ENCODE results near the gene TAF6L. TPM values are rescaled to one million over a fixed set of nuclear protein-coding genes. Genes with fewer than 3 reads are reported as not detected.
"Not testable (repeated sequence)": the region's sequence is repeated elsewhere in the genome, so short reads cannot be mapped to it uniquely, and the experiment has no call there.

The TAF6L gene
- total RNA-seq, 1 donor from 2014 or later = 40.2 TPM

DNA sequence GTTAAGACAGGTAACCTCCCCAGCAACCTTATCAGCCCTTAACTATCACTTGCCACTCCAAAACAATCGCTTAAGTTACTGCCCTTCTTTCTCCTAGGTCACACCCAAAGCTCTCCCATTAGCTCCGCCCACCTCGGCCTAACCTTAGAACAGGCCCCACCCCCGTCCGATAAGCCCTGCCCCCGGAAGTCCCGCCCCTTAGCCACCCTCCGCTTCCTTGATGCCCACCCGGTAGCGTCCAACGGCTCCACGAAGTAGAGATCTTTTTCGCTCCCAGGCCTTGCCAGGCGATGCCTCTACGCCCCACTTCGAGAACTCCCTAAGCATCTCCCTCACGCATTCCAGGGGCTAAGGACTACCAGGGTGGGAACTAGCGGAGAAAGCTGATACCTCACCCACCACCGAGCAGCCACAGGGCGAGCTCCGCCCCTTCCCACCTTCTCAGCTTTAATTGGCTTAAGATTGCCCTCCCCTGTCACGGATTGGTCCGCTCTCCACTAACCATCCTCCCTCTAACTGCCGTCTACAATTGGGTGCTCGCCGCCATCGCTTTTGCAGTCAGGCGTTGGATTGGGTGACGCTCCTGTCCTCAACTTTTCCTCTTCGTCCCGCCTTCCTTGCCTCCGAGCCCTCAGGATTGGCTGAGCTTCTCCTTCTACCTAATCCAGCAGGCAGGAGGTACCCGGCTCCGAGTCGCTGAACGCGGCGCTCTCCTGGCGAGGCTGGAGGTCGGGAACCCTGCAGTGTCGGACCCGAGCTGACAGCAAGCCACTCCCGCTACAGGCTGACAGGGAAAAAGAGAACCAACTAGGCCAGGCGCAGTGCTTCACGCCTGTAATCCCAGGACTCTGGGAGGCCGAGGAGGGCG lies 17.2 kb upstream of the TAF6L start, which contains the start of gene ZBTB3:
TSS of gene ZBTB3 (minus strand) at position 425 of the 868 bp plus-strand sequence. CDS start 496 bp downstream, outside the sequence.
- peaks cover 7% of the 10 kb centered on the region for H3K36me3 Mint-ChIP-seq
- DNase-seq (ENCODE audit: low spot score in 2 of 2, unreplicated experiment in 2 of 2) = peak; percentile 92 to 93
- H3K27me3 Mint-ChIP-seq (ENCODE audit: low read depth) = no peaks in the 10 kb centered on the region
- no peaks in the 10 kb centered on the region for H3K9me3 Mint-ChIP-seq
- peak within 1 kb of the TSS; percentile 97 for H3K27ac Mint-ChIP-seq
- TF ChIP-seq, protein P1, sequence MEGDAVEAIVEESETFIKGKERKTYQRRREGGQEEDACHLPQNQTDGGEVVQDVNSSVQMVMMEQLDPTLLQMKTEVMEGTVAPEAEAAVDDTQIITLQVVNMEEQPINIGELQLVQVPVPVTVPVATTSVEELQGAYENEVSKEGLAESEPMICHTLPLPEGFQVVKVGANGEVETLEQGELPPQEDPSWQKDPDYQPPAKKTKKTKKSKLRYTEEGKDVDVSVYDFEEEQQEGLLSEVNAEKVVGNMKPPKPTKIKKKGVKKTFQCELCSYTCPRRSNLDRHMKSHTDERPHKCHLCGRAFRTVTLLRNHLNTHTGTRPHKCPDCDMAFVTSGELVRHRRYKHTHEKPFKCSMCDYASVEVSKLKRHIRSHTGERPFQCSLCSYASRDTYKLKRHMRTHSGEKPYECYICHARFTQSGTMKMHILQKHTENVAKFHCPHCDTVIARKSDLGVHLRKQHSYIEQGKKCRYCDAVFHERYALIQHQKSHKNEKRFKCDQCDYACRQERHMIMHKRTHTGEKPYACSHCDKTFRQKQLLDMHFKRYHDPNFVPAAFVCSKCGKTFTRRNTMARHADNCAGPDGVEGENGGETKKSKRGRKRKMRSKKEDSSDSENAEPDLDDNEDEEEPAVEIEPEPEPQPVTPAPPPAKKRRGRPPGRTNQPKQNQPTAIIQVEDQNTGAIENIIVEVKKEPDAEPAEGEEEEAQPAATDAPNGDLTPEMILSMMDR (IDR thresholded peaks at IDR 0.05; ENCODE audit: unreplicated experiment) = no peak
- H3K4me1 Mint-ChIP-seq = peaks cover 13% of the 10 kb centered on the region
- H3K4me3 Mint-ChIP-seq = peak within 1 kb of the TSS; percentile 97

DNA sequence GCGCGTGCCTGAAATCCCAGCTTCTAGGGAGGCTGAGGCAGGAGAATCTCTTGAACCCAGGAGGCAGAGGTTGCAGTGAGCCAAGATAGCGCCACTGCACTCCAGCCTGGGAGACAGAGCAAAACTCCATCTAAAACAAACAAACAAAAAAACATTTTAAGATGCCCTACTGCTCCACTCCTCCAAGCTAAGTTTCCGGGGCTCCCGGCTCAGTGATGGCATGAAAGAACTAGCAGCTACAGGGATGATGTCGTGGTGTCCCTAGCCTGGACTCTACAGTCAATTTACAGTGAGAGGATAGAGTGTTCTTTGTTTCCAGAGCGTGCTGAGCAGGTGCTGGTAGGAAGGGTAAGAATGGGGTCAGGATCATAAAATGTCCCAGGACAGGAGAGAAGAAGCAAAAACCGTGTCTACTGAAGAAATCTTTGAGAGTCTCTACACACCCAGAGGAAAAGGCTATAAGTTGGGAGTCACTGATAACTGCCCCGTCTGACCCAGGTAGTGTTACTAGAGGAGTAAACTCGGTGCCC lies 16.0 kb upstream of the TAF6L start:
- Mint-ChIP-seq H3K4me3 (peak overlapping the region; percentile 97), H3K36me3 (peaks cover 5% of the 10 kb centered on the region), H3K27me3 (ENCODE audit: low read depth) (no peaks in the 10 kb centered on the region), H3K9me3 (no peaks in the 10 kb centered on the region), H3K4me1 (peaks cover 10% of the 10 kb centered on the region), H3K27ac (peak overlapping the region; percentile 48)
- TF ChIP-seq, protein P1 (IDR thresholded peaks at IDR 0.05; ENCODE audit: unreplicated experiment) = no peak
- no peak for DNase-seq (ENCODE audit: low spot score in 2 of 2, unreplicated experiment in 2 of 2)

DNA sequence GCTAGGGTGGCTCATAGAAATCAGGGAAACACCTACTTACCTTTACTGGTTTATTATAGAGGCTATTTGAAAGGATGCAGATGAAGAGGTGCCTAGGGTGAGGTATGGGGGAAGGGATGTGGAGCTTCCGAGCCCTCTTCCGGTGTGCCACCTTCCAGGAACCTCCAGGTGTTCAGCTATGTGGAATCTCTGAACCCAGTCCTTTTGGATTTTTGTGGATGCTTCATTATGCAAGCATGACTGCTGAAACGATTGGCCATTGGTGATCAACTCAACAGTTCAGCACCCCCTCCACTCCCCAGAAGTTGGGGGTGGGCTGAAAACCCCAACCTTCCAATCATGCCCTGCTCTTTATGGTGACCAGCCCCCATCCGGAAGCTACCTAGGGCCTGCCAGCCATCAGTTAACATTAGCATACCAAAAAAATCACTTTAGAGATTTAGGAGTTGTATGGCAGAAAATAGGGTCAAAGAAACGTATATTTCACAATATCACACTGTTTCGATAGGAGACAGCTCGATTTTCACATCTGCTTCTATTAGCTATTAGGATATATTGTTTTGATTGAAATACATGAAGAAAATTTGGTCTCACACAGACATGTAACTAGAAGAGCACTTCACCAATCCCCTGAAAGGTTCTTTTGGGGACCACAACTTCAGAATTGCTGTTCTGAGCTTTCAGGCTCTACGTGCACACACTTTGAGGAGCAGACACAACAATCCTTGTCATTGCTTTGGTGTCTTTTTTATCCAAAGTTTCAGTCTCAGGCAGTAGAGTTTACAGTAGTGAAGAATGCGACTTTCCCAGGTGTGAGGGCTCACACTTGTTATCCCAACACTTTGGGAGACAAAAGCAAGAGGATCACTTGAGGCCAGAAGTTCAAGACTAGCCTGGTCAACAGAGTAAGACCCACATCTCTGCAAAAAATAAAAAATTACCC lies 13.1 kb upstream of the TAF6L start:
- H3K36me3 Mint-ChIP-seq = peaks cover 3% of the 10 kb centered on the region

DNA sequence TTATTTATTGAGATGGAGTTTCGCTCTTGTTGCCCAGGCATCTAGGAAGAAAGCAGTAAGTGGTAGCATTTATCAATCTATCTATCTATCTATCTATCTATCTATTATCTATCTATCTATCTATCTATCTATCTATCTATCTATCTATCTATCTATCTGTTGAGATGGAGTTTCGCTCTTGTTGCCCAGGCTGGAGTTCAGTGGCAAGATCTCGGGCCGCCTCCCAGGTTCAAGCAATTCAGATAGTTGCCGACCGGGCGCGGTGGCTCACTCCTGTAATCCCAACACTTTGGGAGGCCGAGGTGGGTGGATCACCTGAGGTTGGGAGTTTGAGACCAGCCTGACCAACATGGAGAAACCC lies 10.3 kb upstream of the TAF6L start:
- not testable (repeated sequence) for H3K27me3 Mint-ChIP-seq (ENCODE audit: low read depth); H3K9me3 Mint-ChIP-seq; DNase-seq (ENCODE audit: low spot score in 2 of 2, unreplicated experiment in 2 of 2)
- H3K4me3 Mint-ChIP-seq = peak overlapping the region; percentile 97
- H3K4me1 Mint-ChIP-seq = peaks cover 14% of the 10 kb centered on the region
- peak overlapping the region; percentile 30 for H3K27ac Mint-ChIP-seq
- H3K36me3 Mint-ChIP-seq = peaks cover 10% of the 10 kb centered on the region

More for the DNA sequence above, 13.1 kb upstream of the TAF6L start:
- no peak overlapping the region for H3K4me3 Mint-ChIP-seq
- no peak overlapping the region for H3K27ac Mint-ChIP-seq
- H3K4me1 Mint-ChIP-seq = peaks cover 23% of the 10 kb centered on the region
- TF ChIP-seq, protein P1 (IDR thresholded peaks at IDR 0.05; ENCODE audit: unreplicated experiment) = no peak
- H3K9me3 Mint-ChIP-seq = no peaks in the 10 kb centered on the region
- no peaks in the 10 kb centered on the region for H3K27me3 Mint-ChIP-seq (ENCODE audit: low read depth)
- DNase-seq (ENCODE audit: low spot score in 2 of 2, unreplicated experiment in 2 of 2) = no peak

DNA sequence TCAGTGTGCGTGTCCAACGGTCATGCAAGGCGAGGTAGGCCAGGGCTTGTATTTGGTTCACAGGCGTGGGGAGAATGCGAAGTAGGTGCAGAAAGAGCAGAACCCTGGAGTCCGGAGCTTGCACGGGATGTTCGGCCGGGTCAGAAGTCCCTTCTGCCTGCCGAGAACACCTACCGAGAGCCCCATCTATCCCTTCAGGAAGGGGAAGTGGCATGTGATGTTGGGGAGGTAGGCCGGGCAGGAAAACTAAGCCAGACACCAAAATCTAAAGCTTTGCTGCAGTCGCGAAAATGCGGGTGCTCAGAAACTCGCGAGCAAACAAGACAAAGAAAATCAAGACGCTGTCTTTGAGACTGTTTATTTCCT lies 435 bp upstream of the TAF6L start:
- no peaks in the 10 kb centered on the region for H3K9me3 Mint-ChIP-seq
- peak in 1 of 2 experiments; percentile 46 for DNase-seq (ENCODE audit: low spot score in 2 of 2, unreplicated experiment in 2 of 2)
- peaks cover 14% of the 10 kb centered on the region for H3K36me3 Mint-ChIP-seq
- peak overlapping the region; percentile 98 for H3K27ac Mint-ChIP-seq
- H3K4me3 Mint-ChIP-seq = peak overlapping the region; percentile 80
- H3K27me3 Mint-ChIP-seq (ENCODE audit: low read depth) = no peaks in the 10 kb centered on the region
- peaks cover 18% of the 10 kb centered on the region for H3K4me1 Mint-ChIP-seq
- TF ChIP-seq, protein P1 (IDR thresholded peaks at IDR 0.05; ENCODE audit: unreplicated experiment) = no peak
